WTC11 (cell line): Measurements from ENCODE around the gene TMED3.

Experiments used
- PRRX2 ChIP-seq: fragments of 250-450 bp; sonication (Bioruptor Pico); IDR thresholded peaks from 2 replicates; pipeline ENCODE4 v1.8.0; 2021; ENCODE audit warnings: mild to moderate bottlenecking
- TF ChIP-seq, protein P1 (sequence below): sonication (generic); formaldehyde crosslinking; IDR thresholded peaks from 2 replicates; pipeline ENCODE4 v1.8.0; 2023; ENCODE audit warnings: mild to moderate bottlenecking, missing genetic modification reagents
- TF ChIP-seq, protein P2 (sequence below): sonication (generic); formaldehyde crosslinking; IDR thresholded peaks from 2 replicates; pipeline ENCODE4 v1.8.1; 2023; ENCODE audit warnings: mild to moderate bottlenecking, missing genetic modification reagents, moderate library complexity
- TF ChIP-seq, protein P3 (sequence below): fragments of 200-600 bp; IDR thresholded peaks from 2 replicates; pipeline ENCODE4 v1.8.0; 2022; ENCODE audit warnings: antibody characterized with exemption
- TF ChIP-seq, protein P4 (sequence below): sonication (generic); formaldehyde crosslinking; IDR thresholded peaks from 2 replicates; pipeline ENCODE4 v1.8.0; 2022; ENCODE audit warnings: mild to moderate bottlenecking, missing genetic modification reagents
- TF ChIP-seq, protein P5 (sequence below): sonication (generic); formaldehyde crosslinking; conservative IDR thresholded peaks from 2 replicates; pipeline ENCODE4 v1.8.1; 2023; ENCODE audit warnings: mild to moderate bottlenecking, low read depth, missing genetic modification reagents, moderate library complexity
- TF ChIP-seq, protein P6 (sequence below): sonication (generic); formaldehyde crosslinking; IDR thresholded peaks from 2 replicates; pipeline ENCODE4 v1.8.1; 2022; ENCODE audit warnings: low read depth, missing genetic modification reagents, borderline replicate concordance

DNA sequence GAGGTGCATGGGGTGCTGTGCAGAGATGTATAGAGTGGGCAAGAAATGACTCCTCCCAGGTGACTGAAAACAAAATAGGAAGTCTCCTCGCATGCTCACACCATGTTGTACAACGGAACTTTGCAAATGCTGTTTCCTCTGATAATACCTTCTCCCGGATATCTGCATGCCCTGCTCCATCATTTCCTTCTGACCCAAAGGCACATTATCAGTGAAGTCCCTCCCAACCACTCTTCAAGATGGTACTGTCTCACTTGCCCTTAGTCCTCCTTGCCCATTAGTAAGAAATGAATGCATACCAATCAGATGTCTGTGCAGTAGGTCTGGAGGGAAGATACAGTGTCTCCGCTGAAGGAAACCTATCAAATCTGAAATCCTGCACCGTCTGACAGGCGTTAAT is 12.0 kb downstream of the TMED3 start:
- TF ChIP-seq, protein P1, sequence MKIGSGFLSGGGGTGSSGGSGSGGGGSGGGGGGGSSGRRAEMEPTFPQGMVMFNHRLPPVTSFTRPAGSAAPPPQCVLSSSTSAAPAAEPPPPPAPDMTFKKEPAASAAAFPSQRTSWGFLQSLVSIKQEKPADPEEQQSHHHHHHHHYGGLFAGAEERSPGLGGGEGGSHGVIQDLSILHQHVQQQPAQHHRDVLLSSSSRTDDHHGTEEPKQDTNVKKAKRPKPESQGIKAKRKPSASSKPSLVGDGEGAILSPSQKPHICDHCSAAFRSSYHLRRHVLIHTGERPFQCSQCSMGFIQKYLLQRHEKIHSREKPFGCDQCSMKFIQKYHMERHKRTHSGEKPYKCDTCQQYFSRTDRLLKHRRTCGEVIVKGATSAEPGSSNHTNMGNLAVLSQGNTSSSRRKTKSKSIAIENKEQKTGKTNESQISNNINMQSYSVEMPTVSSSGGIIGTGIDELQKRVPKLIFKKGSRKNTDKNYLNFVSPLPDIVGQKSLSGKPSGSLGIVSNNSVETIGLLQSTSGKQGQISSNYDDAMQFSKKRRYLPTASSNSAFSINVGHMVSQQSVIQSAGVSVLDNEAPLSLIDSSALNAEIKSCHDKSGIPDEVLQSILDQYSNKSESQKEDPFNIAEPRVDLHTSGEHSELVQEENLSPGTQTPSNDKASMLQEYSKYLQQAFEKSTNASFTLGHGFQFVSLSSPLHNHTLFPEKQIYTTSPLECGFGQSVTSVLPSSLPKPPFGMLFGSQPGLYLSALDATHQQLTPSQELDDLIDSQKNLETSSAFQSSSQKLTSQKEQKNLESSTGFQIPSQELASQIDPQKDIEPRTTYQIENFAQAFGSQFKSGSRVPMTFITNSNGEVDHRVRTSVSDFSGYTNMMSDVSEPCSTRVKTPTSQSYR (CRISPR knock-in tag), result no peak
- TF ChIP-seq, protein P2, sequence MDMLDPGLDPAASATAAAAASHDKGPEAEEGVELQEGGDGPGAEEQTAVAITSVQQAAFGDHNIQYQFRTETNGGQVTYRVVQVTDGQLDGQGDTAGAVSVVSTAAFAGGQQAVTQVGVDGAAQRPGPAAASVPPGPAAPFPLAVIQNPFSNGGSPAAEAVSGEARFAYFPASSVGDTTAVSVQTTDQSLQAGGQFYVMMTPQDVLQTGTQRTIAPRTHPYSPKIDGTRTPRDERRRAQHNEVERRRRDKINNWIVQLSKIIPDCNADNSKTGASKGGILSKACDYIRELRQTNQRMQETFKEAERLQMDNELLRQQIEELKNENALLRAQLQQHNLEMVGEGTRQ (CRISPR knock-in tag), result no peak
- TF ChIP-seq, protein P3, sequence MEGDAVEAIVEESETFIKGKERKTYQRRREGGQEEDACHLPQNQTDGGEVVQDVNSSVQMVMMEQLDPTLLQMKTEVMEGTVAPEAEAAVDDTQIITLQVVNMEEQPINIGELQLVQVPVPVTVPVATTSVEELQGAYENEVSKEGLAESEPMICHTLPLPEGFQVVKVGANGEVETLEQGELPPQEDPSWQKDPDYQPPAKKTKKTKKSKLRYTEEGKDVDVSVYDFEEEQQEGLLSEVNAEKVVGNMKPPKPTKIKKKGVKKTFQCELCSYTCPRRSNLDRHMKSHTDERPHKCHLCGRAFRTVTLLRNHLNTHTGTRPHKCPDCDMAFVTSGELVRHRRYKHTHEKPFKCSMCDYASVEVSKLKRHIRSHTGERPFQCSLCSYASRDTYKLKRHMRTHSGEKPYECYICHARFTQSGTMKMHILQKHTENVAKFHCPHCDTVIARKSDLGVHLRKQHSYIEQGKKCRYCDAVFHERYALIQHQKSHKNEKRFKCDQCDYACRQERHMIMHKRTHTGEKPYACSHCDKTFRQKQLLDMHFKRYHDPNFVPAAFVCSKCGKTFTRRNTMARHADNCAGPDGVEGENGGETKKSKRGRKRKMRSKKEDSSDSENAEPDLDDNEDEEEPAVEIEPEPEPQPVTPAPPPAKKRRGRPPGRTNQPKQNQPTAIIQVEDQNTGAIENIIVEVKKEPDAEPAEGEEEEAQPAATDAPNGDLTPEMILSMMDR, result no peak
- TF ChIP-seq, protein P4, sequence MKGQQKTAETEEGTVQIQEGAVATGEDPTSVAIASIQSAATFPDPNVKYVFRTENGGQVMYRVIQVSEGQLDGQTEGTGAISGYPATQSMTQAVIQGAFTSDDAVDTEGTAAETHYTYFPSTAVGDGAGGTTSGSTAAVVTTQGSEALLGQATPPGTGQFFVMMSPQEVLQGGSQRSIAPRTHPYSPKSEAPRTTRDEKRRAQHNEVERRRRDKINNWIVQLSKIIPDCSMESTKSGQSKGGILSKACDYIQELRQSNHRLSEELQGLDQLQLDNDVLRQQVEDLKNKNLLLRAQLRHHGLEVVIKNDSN (CRISPR knock-in tag), result no peak
- TF ChIP-seq, protein P5, sequence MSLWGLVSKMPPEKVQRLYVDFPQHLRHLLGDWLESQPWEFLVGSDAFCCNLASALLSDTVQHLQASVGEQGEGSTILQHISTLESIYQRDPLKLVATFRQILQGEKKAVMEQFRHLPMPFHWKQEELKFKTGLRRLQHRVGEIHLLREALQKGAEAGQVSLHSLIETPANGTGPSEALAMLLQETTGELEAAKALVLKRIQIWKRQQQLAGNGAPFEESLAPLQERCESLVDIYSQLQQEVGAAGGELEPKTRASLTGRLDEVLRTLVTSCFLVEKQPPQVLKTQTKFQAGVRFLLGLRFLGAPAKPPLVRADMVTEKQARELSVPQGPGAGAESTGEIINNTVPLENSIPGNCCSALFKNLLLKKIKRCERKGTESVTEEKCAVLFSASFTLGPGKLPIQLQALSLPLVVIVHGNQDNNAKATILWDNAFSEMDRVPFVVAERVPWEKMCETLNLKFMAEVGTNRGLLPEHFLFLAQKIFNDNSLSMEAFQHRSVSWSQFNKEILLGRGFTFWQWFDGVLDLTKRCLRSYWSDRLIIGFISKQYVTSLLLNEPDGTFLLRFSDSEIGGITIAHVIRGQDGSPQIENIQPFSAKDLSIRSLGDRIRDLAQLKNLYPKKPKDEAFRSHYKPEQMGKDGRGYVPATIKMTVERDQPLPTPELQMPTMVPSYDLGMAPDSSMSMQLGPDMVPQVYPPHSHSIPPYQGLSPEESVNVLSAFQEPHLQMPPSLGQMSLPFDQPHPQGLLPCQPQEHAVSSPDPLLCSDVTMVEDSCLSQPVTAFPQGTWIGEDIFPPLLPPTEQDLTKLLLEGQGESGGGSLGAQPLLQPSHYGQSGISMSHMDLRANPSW (CRISPR knock-in tag), result no peak
- TF ChIP-seq, protein P6, sequence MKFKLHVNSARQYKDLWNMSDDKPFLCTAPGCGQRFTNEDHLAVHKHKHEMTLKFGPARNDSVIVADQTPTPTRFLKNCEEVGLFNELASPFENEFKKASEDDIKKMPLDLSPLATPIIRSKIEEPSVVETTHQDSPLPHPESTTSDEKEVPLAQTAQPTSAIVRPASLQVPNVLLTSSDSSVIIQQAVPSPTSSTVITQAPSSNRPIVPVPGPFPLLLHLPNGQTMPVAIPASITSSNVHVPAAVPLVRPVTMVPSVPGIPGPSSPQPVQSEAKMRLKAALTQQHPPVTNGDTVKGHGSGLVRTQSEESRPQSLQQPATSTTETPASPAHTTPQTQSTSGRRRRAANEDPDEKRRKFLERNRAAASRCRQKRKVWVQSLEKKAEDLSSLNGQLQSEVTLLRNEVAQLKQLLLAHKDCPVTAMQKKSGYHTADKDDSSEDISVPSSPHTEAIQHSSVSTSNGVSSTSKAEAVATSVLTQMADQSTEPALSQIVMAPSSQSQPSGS (CRISPR knock-in tag), result no peak
- no peak for TF ChIP-seq PRRX2 (CRISPR knock-in tag)
